H1 (cell line): ENCODE data around the gene MORN4. TPM values are rescaled to one million over a fixed set of nuclear protein-coding genes. Genes with fewer than 3 reads are reported as not detected.

Source experiments
- CHD2 ChIP-seq: IDR thresholded peaks from 2 replicates; pipeline ENCODE4 v1.6.1; 2012; ENCODE audit warnings: low read length, improper control_type of control experiment
- EP300 ChIP-seq, 2 experiments: IDR thresholded peaks; 1 replicate in 1 of 2; 2 replicates in 1 of 2; pipeline ENCODE4 v1.6.1; 2011 to 2012; ENCODE audit warnings: low read depth in 2 of 2, low read length in 2 of 2, mild to moderate bottlenecking in 2 of 2, borderline replicate concordance in 1 of 2, inconsistent platforms in 1 of 2, moderate library complexity in 1 of 2
- HDAC6 ChIP-seq: IDR thresholded peaks from one replicate; pipeline ENCODE4 v1.7.1; 2012; ENCODE audit warnings: low read depth, mild to moderate bottlenecking, inconsistent platforms, low read length, moderate library complexity
- JUND ChIP-seq: IDR thresholded peaks from 2 replicates; pipeline ENCODE4 v1.6.1; 2011; ENCODE audit warnings: mild to moderate bottlenecking, improper control_type of control experiment, low read length
- KDM5A ChIP-seq: fragments of 200-600 bp; IDR thresholded peaks from 2 replicates; pipeline ENCODE4 v1.7.1; 2012; ENCODE audit warnings: mild to moderate bottlenecking, low read length, inconsistent platforms, mixed read lengths
- MAFK ChIP-seq: IDR thresholded peaks from 2 replicates; pipeline ENCODE4 v1.6.1; 2012; ENCODE audit warnings: low read depth, mild to moderate bottlenecking, improper control_type of control experiment, low read length
- POU5F1 ChIP-seq: IDR thresholded peaks from 2 replicates; pipeline ENCODE4 v1.6.1; 2011; ENCODE audit warnings: low read depth, mild to moderate bottlenecking, low read length, moderate library complexity
- RAD21 ChIP-seq, 2 experiments: IDR thresholded peaks in 1 of 2; conservative IDR thresholded peaks in 1 of 2; 2 replicates each; pipeline ENCODE4 v1.6.1; 2011; ENCODE audit warnings: low read depth in 2 of 2, low read length in 2 of 2, improper control_type of control experiment in 1 of 2, inconsistent platforms in 1 of 2, mild to moderate bottlenecking in 1 of 2, moderate library complexity in 1 of 2
- SIN3A ChIP-seq, 2 experiments: IDR thresholded peaks in 1 of 2; conservative IDR thresholded peaks in 1 of 2; 2 replicates each; pipeline ENCODE4 v1.6.1; 2011 to 2012; ENCODE audit warnings: low read length in 2 of 2, improper control_type of control experiment in 1 of 2, low read depth in 1 of 2, mild to moderate bottlenecking in 1 of 2
- SIRT6 ChIP-seq: IDR thresholded peaks from one replicate; pipeline ENCODE4 v1.7.1; 2012; ENCODE audit warnings: low read length, inconsistent platforms
- SP2 ChIP-seq: IDR thresholded peaks from 2 replicates; pipeline ENCODE4 v1.6.1; 2012; ENCODE audit warnings: mild to moderate bottlenecking, low read length, inconsistent platforms
- SP4 ChIP-seq: IDR thresholded peaks from 2 replicates; pipeline ENCODE4 v1.6.1; 2012; ENCODE audit warnings: low read length, inconsistent platforms
- SRF ChIP-seq: IDR thresholded peaks from 2 replicates; pipeline ENCODE4 v1.6.1; 2011; ENCODE audit warnings: mild to moderate bottlenecking, low read depth, low read length, moderate library complexity
- TAF1 ChIP-seq: IDR thresholded peaks from 2 replicates; pipeline ENCODE4 v1.6.1; 2011; ENCODE audit warnings: mild to moderate bottlenecking, low read depth, low read length
- TBP ChIP-seq: IDR thresholded peaks from 2 replicates; pipeline ENCODE4 v1.6.1; 2011; ENCODE audit warnings: low read depth, low read length, improper control_type of control experiment
- TCF12 ChIP-seq: IDR thresholded peaks from 2 replicates; pipeline ENCODE4 v1.6.1; 2011; ENCODE audit warnings: low read depth, mild to moderate bottlenecking, low read length
- TEAD4 ChIP-seq: IDR thresholded peaks from 2 replicates; pipeline ENCODE4 v1.6.1; 2012; ENCODE audit warnings: low read depth, low read length, inconsistent platforms, mixed read lengths
- polyA plus RNA-seq, 7 experiments: library from polyadenylated mRNA; depleted of rRNA in 3 of 7; stranded (reverse) in 5 of 7; unstranded in 2 of 7; fragments of >200 nt in 5 of 7; fragments of 200-250 nt in 2 of 7; gene quantifications; 1 replicate in 5 of 7; 2 replicates in 1 of 7; 4 replicates in 1 of 7; pipeline versions ENCODE4 v1.2.1 to v1.2.3, GENCODE V29; 2011 to 2013; ENCODE audit warnings: missing spikeins in 2 of 7, mixed read lengths in 2 of 7
- total RNA-seq: library from RNA; stranded (reverse); fragmentation: NEBNext Ultra II Directional; extraction: Animal tissue kit (Norgen Biotek cat#: 25700); gene quantifications from 2 replicates; pipeline ENCODE4 v1.2.1, GENCODE V29; 2021
- TF ChIP-seq, protein P1 (sequence below): IDR thresholded peaks from 2 replicates; pipeline ENCODE4 v1.6.1; 2012; ENCODE audit warnings: inconsistent platforms

Gene MORN4
- total and polyA plus RNA-seq, 2 of the 8 experiments (the other 6 are each of a cell fraction or from before 2014, with no cell fraction given), result 13.6 to 22.0 TPM

DNA sequence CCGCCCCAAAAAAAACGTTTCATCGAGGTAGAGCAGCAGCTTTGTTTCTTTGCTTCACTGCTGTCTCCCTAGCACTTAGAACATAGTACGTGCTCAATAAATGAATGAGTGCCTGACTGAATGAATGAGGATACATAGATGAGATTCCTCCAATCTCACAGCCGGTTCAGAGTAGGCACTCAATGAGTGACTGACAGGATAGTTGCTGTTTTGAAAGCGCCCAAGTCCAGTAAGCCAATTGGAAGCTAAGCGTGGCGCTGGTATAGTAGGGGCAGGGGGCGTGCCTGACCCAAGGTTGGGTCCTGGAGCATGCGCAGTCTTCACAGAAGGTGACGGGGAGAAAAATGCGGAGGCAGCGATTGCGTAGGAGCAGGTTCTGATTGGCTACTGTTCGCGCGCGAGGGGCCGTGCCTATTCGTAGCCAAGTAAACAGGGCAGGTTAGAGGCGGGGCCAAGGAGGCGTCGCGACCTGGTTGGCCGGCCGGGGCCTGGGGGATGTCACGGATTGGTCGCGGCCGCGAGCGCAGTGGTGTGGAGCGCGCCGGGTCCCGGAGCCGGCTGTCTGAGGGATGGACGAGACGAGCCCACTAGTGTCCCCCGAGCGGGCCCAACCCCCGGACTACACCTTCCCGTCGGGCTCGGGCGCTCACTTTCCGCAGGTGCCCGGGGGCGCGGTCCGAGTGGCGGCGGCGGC is 7.0 kb upstream of the MORN4 start, which contains the start of gene PI4K2A (continued):
- TF ChIP-seq TCF12 (no peak), SRF (no peak), TBP (peak; percentile 43; the same call in 1 of the 2 replicates), SIN3A (conservative IDR thresholded peaks at IDR 0.05 in 1 of 2, IDR thresholded peaks at IDR 0.05 in 1 of 2; ENCODE audit: low read depth in 1 of 2, low read length in 2 of 2) (peak in 1 of 2 experiments; percentile 74; a peak in 1 of 4 replicates), POU5F1 (no peak), KDM5A (no peak), HDAC6 (no peak), TAF1 (peak; percentile 78), RAD21 (IDR thresholded peaks at IDR 0.05 in 1 of 2, conservative IDR thresholded peaks at IDR 0.05 in 1 of 2; ENCODE audit: low read depth in 2 of 2, low read length in 2 of 2) (no peak), JUND (no peak), MAFK (peak; percentile 48; the same call in 1 of the 2 replicates), SP4 (peak; percentile 44; the same call in 1 of the 2 replicates), EP300 (IDR thresholded peaks at IDR 0.05; ENCODE audit: borderline replicate concordance in 1 of 2, low read depth in 2 of 2, low read length in 2 of 2) (no peak), CHD2 (0 out of 2 replicates have a peak, but pooled peaks have one; percentile 54), SIRT6 (no peak), TEAD4 (peak; percentile 17; the same call in 1 of the 2 replicates), SP2 (no peak)
- TF ChIP-seq, protein P1, sequence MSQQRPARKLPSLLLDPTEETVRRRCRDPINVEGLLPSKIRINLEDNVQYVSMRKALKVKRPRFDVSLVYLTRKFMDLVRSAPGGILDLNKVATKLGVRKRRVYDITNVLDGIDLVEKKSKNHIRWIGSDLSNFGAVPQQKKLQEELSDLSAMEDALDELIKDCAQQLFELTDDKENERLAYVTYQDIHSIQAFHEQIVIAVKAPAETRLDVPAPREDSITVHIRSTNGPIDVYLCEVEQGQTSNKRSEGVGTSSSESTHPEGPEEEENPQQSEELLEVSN, result peak; percentile 45; the same call in 1 of the 2 replicates
